Activated T-cell treated with anti-CD3 and anti-CD28 coated beads, Interleukin-2, amount 50 U/mL, for 48 hours (primary cell): ENCODE results near the gene IMPDH1.

Source experiments
- DNase-seq, 2 experiments: peaks; one replicate each; pipeline ENCODE4 v3.0.0-alpha.2; 2020

IMPDH1 gene

DNA sequence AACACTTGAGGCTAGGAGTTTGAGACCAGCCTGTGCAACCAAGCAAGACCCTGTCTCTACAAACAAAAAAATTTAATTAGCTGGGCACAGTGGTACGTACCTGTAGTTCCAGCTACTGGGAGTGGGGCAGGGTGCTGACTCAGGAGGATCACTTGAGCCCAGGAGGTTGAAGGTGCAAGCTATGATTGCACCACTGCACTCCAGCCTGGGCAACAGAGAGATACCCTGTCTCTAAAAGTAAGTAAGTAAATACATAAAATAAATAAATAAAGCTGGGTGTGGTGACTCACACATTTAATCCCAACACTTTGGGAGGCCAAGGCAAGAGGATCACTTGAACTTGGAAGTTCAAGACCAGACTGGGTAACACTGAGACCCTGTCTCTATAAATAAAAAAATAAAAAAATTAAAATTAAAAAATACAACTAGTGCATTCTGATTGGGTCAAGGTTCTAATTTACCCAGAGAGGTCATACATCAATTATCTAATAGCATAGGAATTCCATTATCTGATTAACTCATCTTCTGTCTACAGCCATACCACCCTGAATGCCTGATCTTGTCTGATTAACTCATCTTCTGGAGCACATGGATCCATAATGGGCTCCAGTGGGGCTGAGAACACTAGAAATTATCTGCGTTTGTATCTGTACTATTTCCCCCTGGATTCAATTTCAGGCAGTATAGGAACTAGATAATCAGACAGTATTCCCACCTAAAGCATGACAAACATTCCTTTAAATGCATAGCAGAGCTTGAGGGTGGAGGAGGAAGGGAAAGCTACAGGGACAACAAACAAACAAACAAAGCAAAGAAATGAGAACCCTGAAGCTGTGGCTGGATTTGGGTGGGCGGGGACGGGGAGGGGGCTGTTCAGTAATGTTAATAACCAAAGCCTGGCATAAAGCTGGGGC, 24.9 kb upstream of the IMPDH1 start:
- no peak for DNase-seq

DNA sequence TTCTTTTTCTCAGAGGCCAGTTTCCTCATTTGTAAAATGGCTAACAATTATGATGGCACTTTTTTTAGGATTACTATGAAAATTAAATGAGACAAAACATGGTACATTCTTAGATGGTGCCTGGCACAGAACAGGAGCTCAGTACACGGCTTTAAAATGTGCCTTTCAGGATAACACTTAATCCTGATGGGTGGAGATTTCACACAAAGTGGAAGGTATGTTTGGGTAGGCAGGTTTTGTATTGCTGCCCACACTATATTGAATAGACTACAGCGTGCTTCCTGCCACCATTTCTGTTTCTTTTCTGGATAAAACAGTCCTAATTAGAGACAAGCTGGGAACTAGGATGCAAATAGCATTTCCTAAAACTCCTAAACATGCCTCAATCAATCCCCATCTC, 22.0 kb upstream of the IMPDH1 start:
- no peak for DNase-seq

DNA sequence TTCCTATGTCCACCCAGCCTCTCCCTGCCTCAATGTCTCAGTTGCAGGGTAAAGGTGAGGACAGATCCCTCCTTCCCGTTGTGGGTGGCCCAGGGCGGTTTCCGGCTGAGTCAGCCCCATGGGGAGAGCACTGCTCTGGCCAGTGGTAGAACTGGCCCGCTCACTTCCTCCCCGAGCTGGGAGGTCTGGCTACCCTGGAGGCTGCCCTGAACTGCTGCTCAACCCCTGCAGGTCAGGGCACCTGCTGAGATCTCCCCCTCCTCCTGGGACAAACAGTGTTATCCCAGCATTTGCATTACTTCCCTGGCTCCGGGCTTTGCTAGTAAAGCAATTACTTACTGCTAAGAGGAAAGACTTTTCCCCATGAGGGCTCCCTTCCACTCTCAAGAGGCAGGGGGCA, 21.4 kb upstream of the IMPDH1 start:
- DNase-seq: no peak

DNA sequence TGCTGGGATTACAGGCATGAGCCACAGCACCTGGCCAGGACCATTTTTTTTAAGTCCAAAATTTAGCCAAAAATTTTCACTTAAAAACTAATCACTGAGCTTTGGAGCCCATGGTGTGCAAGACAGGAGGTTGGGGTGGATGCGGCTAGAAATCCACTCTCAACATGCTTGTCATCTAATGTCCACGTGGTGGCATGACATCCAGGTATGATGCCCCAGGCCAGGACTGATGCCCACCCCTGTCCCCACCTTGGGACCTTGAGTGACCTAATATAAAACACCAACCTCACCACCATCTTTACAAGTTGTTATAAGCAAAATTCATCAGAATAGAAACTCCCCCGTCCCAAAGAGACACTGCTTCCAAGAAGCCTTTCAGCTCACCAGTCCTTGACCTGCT, 20.4 kb upstream of the IMPDH1 start:
- no peak for DNase-seq

DNA sequence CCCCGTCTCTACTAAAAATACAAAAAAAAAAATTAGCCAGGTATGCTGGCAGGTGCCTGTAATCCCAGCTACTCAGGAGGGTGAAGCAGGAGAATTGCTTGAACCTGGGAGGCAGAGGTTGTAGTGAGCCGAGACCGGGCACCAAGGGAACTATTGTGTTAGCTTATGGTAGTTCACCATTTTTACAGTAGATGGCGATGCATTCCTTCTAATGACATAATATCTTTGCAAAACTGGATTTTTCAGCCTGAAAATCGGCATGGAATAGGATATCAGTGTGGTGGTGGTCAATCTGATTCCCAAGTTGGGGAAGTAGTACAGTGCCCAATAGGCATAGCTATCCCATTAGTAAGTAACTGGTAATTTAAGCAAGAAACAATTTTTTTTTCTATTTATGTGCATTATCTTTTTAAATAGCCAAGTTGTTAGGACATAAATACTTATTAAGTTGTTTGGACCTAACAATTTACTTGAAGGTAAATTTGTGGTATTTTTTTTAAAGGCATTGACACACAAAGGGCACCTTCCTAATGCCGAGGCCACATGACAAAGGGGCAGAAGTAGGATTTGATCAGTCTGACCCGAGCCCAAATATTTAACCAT, 17.6 kb upstream of the IMPDH1 start:
- peak; percentile 32 to 41 for DNase-seq

DNA sequence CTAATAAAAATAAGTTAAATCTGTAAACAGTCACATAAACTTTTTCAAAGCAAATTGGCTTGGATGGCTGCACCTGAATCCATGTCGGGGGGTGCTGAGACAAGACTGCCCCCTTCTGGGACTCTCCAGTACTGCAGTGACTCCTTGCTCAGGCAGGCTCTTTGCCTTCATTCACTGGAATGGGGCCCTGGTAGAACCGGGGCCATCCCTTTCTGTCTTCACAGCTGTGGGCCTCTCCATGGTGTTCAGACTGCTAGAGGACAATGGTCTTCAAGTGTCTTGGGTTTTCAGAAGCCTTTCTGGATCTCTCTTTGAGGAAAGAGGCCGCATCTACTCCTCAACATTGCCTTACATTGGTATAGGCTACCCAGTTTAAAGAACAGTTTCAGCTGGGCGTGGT, 16.1 kb upstream of the IMPDH1 start:
- peak; percentile 88 to 90 for DNase-seq

DNA sequence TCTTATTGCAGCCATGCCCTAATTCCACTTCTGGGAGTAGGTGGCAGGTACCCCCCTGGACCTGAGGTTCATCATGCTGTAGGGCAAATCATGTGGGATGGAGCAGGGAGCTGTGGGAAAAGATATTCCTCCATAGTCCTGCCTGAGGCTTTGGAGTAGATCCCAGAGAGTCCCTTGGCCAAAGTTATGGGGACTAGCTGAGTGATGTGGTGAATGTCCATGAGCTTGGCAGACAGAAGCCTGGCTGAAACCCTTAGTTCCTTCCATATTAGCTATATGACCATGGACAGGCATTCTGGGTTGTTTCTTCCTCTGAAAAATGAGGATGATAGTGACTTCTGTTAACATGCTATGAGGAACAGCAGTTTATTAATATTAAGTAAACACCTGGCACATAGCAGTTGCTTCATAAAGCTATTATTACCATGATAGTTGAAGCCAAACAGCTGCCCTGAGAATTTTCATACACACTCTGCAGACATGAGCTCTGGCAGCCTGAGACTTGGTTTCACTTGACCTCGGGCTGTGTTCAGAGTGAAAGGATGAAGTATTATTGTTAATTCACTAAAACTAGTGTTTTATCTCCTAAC, 15.0 kb upstream of the IMPDH1 start:
- no peak for DNase-seq

DNA sequence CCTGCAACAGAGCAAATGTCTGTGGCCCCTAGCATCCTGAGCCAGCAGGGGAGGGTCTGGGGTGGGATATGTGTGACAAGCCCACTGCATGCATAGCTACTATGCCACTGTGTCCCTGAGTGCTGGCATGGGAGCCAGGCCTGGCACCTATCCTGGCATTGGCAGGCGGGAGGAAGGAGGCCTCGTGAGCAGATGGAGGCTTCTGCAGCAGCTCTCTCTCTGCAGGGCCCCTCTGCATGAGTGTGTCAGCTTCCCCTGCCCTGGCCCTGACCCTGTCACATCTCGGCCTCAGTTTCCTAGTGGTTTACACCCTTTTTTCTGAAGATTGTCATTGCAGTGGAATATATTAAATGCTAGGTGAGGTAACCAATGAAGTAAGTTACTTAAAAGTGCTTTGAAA, 13.1 kb upstream of the IMPDH1 start:
- DNase-seq: no peak

DNA sequence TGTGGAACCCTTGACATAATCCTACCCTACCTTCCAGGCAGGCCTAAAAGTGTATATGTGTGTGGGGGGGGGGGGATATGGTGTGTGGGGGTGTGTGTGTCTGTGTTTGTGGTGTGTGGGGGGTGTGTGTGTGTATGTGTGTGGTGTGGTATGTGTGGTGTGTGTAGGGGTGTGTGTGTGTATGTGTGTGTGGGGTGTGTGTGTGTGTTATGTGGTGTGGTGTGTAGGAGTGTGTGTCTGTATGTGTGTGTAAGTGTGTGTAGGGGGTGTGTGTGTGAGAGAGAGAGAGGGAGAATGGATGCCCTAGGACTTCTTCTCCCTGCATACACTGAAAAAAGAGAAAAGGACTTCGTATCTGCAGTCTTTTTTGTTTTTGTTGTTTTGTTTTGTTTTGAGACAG, 12.3 kb upstream of the IMPDH1 start:
- no peak for DNase-seq

DNA sequence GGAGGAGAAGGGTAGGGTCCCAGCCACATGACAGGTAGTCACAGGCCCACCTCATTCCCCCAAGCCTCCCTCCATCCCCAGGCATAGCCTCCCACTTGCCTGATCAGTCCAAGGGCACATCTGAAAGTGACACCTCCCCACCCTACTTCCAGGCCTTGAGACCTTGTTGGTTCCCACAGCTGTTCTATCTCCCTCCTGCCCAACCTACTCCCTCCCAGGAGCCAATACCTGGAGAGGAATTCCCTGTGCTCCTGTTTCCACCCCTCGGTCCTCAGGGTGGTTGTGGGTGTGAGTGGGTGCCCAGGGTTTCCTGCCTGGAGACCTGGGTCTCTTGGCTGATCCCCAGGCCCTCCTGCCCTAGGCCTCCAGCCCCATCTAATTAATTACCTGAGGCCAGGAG, 11.6 kb upstream of the IMPDH1 start:
- DNase-seq: no peak

DNA sequence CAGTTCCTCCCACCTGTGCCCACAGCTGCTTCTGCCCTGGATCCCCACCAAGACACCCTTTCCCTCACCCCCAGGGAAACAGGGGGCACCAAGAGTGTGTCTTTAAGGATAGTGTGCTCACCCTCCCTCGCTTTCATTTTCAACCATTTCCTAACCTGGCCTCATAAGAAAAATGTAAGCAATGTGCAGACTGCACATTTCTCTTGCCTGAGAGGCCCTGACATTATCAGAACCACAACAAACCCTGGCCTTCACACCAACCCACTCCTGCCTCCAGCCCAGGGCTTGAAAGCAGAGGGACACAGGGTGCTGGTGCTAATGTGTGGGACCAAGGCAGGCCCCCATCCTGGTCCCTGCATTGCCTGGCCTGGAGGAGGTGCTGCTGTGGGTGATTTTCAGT, 11.0 kb upstream of the IMPDH1 start:
- no peak for DNase-seq

DNA sequence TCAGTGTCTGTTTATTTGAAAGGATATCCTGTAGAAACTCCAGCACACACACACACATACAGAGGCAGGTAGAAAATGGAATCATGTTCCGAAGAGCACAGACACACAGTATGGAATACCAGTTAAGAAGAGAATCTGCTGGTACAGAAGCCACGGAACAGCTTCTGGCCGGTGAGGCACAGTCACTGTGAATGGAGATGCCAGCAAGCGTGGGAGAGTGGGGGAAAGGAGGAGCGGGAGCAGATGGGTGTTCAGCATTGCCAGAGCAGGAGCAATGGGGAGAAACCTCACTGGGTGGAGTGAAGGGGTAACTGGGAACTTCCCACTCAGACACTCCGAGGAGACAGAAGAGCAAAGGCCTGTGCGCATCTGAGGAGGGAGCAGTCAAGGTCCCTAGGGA, 9.5 kb upstream of the IMPDH1 start:
- no peak for DNase-seq

DNA sequence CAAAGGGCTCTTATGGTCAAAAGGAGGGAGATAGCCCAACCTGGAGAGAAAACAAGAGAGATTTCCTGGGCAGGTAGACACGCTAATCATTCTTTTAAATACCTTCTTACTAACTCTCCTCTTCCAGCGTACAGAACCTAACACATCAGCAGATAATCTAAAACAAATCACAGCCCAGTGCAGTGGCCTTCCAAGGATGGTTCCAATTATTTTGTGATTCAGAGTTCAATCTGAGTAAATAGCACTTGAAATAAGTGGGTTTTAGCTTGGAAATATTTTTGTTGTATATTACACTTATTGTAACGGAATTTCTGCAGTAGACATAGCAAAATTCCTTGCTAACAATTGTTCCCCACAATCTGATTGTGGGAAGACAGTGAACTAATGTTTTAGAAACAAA, 7.3 kb upstream of the IMPDH1 start:
- no peak for DNase-seq

DNA sequence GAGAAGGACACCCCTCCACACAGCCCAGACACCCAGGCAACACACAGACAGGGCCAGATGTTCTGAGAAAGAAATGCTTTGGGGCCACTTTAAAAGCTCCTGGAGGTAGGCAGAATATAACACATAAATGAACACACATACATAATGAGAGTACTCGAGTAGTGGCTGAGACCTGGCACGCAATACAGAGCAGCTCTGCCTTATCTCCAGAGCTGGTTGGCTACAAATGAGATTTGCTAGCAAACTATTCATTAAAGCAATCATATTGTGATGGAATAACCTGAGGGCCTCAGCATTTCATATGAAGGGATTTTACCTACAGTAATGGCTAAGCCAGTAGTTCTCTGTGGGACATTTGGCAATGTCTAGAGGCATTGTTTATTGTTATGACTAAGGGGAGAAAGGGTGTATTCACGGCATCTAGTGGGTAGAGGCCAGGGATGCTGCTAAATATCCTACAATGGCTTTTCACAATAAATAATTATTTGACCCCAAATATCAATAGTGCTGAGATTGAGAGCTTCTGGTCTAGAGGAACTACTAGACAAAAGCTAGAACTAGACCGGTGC, 5.5 kb upstream of the IMPDH1 start:
- DNase-seq: no peak

DNA sequence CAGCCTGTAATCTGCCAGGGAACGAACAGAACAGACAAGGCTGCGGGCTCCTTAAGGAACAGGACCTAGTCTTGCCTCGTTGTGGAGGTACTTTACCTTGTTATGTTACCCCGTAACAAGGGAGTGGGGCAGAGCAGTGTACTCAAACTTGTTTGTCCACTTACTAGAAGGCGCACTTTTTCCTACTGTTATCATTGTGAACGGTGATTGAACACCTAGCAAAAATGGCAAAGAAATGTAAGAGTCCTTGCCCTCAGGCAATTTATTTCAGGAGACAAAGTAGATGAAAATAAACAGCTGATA, 620 bp upstream of the IMPDH1 start:
- DNase-seq: no peak

DNA sequence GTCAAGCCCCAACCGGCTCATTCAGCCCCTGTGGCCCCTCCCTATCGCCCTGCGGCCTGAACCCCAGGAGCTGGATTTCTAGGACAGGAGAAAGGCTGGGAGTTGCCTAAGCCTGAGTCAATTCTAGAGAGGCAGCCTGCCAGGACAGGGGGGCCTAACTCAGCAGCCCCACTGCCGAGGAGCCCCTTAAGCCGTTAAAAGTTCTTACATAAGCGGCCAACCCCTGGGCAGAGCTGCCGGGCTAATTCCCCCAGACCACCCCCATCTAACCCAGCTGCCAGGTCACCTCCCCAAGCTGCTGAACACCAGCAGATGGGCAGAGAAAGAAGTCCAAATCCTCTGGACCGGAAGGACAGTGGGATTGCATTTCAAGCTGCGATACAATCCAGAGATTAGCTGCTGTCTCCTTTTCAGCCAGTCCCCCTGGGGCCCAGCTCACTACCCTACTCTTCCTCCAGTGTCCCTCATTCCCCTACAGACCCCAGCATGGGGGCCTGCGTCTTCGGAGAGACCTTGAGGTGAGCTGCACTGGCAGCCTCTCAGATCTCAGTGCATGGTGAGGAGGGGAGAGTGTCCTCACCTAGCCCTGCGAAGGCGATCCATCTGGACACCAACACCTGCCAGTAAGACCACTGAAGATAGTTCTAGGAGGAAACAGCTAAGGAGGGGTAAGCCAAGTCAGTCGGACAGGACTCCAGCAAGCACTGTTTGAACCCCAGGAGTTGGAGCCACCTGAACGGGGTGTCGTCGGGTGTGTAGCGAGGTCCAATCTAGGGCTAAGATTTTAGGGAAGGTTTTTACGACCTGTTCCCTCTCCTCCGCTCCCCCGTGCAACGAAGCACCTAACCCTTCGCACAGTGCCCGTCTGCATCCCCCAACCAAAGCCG, 830 bp downstream of the IMPDH1 start:
- DNase-seq: no peak

DNA sequence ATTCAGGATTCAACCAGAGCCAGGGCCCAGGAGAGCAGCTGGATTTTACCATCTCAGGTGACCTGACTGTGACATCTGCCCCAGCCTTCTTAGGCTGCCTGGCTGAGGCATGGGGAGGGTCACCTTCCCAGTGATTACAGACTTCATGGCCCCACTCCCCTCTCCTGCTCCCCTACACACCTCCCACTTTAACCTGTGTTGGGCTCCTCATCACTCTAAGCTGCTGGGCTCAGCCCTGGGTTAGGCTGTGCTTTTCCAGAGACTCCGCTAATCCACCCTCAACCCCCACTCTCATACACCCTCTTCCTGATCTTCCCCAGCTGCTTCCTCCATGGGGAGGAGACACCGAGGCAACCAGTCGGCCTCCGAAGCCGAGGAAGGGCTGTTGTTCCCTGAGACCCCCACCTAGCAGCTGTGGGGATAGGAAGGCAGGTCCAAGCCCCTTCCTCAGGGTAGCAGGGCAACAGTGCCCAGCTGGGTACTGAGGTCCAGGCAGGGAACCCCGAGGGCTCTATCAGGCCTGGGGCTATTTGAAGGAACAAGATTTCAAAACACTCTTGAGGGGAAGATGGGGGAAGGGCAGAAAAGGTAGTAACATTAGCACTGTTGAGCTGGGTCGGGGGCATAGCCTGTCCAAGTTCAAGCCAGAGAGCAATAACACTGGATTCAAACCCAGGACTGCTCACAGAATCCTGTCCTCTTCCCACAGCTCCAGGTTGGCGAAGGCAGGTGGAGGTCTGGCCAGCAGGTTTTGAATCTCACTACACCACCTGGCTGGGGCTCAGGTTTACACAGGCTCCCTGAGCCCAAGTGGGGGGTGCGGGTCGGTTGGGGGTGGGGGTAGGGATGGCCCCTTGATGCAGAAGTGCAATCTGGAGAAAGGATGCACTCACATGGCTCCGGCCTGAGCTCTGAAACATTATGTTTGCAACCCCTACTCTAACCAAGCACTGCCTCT, 1.8 kb downstream of the IMPDH1 start:
- DNase-seq: no peak

DNA sequence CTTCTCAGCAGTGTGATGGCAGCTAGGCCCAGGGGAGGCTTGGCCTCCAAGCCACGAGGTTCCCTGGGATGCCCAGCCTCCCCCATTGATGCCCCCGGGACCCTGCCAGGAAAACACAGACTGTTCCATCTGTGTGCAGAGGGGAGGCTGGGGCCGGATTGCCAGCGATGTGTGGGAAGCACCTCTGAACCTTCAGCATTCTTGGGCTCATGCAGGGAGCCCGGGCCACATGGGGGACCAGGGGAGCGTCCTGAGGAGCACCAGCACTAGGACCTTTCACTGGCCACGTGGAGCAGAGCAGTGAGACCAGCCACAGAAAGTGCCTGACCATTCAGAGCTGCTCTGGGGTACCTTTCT, 2.6 kb downstream of the IMPDH1 start:
- DNase-seq: no peak

DNA sequence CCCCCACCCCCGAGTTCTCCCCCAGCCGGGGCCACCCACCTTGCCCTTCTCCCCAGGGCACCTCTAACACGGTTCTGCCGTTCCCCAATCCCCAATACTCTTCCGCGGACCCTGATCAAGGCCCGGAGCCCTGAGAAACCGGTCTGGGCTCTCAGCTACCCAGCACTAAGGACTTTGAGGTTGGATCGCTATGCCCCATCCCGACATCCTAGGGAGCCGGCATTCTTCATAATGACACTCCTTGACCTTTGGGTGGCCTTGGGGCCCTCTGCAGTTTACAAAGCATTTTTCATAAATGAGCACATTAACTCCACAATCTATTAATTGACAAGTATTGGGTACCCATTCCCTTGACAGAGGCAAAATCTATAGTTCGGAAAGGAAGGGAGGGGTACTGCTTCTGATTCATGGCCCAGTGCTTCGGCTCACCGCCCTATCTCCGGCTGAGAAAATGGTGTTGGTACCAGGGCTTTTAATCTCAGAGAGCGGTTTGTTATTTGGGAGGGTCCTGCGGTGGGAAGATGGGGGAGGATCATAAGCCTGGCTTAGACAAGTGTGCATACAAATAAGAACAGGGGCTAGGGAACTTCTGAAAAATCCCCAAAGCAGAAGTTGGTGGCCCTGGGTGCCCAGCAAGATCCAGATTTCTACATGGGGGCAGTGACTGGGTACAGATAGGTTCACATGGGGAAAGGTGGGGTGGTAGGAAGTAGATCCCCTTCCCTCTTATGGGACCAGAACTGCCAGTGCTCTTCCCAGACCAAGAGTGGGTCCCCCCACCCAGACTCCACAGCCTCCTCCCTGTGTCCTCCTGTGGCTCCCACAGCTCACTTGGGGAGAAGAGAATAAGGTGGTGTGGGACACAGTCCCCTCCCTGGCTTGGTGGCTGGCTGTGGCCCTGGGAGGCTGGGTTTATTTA, 3.2 kb downstream of the IMPDH1 start:
- DNase-seq: peak in 1 of 2 experiments; percentile 28

DNA sequence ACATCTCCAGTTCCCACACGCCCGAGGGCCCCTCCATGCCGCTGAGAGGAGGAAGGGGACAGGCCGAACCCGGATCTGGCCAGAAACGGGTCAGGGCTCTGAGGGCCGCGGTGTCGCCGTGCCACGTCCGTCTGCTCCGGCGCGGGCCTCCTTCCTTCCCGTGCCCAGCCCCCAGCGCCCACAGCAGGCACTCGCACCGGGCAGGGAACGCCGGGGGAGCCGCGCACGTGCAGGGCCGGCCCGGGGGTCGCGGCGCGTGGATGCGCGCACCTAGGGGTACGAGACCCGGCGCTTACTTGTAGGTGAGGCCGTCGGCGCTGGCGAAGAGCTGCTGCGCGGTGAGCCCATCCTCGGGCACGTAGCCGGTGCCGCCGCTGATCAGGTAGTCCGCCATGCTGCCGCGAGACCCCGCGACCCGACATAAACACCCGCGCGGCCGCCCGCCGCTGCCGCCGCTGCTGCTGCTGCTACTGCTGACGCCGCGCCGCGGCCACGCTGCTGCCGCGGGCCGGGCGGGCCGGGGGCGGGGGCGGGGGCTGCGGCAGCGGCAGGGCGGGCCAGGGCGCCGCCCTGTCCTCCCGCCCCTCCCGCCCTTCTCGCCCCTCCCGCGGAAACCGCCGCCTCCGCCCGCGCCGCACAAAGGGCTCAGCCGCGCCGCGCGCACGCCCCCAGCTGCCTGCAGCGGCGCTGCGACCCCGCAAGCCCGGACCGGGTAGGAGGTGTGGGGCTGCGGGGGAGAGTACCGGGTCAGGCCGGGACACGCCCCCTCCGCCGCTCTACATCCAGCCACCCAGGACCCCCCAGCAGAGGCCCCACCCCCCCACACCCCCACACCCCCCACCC, 4.1 kb downstream of the IMPDH1 start:
- DNase-seq: peak; percentile 57 to 67
